Neural cell (in vitro differentiated cells): ENCODE results near the gene TRABD2A.

Source experiments
- EP300 ChIP-seq: fragments of 450-650 bp; conservative IDR thresholded peaks from 2 replicates; pipeline ENCODE4 v1.6.1; 2014; ENCODE audit warnings: antibody characterized with exemption, mild to moderate bottlenecking, moderate library complexity; ENCODE audit not compliant: poor library complexity, severe bottlenecking
- EZH2 ChIP-seq: fragments of 200-600, 300-800 bp; shearing (Covaris generic), sonication (generic); IDR thresholded peaks from 2 replicates; pipeline ENCODE4 v1.6.1; 2014; ENCODE audit warnings: antibody characterized with exemption, low read length, borderline replicate concordance, mild to moderate bottlenecking; ENCODE audit not compliant: insufficient read depth, poor library complexity, severe bottlenecking
- MXI1 ChIP-seq: fragments of 450-650 bp; conservative IDR thresholded peaks from 2 replicates; pipeline ENCODE4 v1.6.1; 2014; ENCODE audit warnings: antibody characterized with exemption, mild to moderate bottlenecking; ENCODE audit not compliant: poor library complexity, severe bottlenecking
- RAD21 ChIP-seq: fragments of 450-650 bp; conservative IDR thresholded peaks from 2 replicates; pipeline ENCODE4 v1.6.1; 2014; ENCODE audit warnings: antibody characterized with exemption, mild to moderate bottlenecking, moderate library complexity
- TF ChIP-seq, protein P1 (sequence below): fragments of 450-650 bp; IDR thresholded peaks from 2 replicates; pipeline ENCODE4 v1.5.1; 2014; ENCODE audit warnings: antibody characterized with exemption, mild to moderate bottlenecking, moderate library complexity; ENCODE audit not compliant: poor library complexity, severe bottlenecking

DNA sequence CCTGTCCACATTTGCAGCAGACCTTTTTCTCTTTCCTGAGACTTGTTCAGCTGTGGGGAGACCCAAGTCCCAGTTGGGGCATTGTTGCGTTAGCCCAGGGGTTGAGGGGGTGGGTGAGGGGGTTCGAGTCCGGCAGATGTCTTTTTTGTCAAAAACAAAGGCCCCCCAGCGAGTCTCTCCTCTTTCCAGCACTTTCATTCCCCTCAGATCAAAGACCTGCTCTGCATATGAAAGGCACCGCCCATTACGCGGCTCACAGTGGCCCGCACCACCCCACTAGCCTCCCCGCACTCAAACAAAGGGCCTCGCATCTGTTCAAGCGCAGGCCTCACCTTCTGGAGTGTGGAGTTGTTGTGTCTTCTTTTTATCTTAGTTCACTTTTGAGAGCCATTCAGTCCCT, 25.2 kb downstream of the TRABD2A start:
- TF ChIP-seq EZH2: no peak
- TF ChIP-seq RAD21: no peak
- TF ChIP-seq, protein P1, sequence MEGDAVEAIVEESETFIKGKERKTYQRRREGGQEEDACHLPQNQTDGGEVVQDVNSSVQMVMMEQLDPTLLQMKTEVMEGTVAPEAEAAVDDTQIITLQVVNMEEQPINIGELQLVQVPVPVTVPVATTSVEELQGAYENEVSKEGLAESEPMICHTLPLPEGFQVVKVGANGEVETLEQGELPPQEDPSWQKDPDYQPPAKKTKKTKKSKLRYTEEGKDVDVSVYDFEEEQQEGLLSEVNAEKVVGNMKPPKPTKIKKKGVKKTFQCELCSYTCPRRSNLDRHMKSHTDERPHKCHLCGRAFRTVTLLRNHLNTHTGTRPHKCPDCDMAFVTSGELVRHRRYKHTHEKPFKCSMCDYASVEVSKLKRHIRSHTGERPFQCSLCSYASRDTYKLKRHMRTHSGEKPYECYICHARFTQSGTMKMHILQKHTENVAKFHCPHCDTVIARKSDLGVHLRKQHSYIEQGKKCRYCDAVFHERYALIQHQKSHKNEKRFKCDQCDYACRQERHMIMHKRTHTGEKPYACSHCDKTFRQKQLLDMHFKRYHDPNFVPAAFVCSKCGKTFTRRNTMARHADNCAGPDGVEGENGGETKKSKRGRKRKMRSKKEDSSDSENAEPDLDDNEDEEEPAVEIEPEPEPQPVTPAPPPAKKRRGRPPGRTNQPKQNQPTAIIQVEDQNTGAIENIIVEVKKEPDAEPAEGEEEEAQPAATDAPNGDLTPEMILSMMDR: no peak
- TF ChIP-seq EP300: no peak
- no peak for TF ChIP-seq MXI1
